Measurements from ENCODE around the gene RUSF1. TPM values are rescaled to one million over a fixed set of nuclear protein-coding genes. Genes with fewer than 3 reads are reported as not detected.

The RUSF1 gene
- total RNA-seq, 1 donor from 2014 or later: 64.6 TPM

DNA sequence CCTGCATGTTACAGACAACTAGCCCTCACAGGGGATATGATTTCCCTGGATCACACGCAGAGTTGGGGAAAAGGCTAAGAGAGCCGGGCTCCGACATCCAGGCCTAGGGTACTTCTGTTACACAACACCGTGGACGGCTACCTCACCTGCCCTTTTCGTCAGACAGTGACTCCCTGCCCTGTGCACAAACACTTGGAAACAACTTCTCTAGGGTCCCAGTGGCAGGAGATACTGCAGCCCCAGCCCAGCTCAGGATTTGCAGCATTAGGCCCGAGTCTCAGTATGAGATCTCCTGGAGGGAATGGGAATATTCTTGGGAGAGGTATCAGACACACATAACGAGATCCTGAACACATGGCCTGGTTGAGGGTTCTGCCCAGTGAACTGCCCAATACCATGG lies 8.3 kb downstream of the RUSF1 start:
- intact Hi-C loops (cut with DNase I): no loop called here
- no peak for TF ChIP-seq POLR2AphosphoS5 (IDR thresholded peaks at IDR 0.05; ENCODE audit: insufficient read depth in 1 of 2, low read depth in 1 of 2)
- TF ChIP-seq CTCF (IDR thresholded peaks at IDR 0.05): no peak
- no peak for TF ChIP-seq POLR2A (IDR thresholded peaks at IDR 0.05)
- no peak overlapping the region for H3K4me3 ChIP-seq
- no peaks in the 10 kb centered on the region for H3K4me1 ChIP-seq
- no peak overlapping the region for H3K27ac ChIP-seq
- DNase-seq (ENCODE audit: extremely low spot score in 2 of 2): no peak
- H3K9me3 ChIP-seq: no peaks in the 10 kb centered on the region
- no peaks in the 10 kb centered on the region for H3K27me3 ChIP-seq
- H3K36me3 ChIP-seq: peaks cover 0 to 51% of the 10 kb centered on the region in 2 donors

DNA sequence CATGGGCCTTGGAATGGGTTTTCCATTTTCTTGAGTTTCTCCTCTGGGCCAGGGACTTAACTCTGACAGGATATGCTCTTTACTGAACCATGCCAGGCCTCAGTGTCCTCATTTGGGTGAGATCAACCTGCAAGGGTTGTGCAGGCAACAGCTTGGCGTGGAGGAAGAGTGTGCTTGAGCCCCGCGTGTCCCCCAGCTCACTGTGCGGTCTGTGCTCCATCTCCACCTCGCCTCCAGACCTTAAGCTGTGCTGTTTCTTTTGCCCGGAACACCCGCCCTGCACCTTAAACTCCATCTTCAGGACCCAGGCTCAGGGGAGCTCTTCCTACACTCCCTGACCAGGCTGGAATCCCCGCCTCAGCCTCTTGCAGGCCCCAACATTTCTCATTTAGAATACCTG lies 9.7 kb downstream of the RUSF1 start:
- H3K36me3 ChIP-seq: peaks cover 0 to 58% of the 10 kb centered on the region in 2 donors
- TF ChIP-seq POLR2AphosphoS5 (IDR thresholded peaks at IDR 0.05; ENCODE audit: insufficient read depth in 1 of 2, low read depth in 1 of 2) (no peak), CTCF (IDR thresholded peaks at IDR 0.05) (no peak), POLR2A (IDR thresholded peaks at IDR 0.05) (no peak)
- H3K4me3 ChIP-seq: no peak overlapping the region
- no peaks in the 10 kb centered on the region for H3K27me3 ChIP-seq
- no peak overlapping the region for H3K27ac ChIP-seq
- intact Hi-C loops (cut with DNase I): no loop called here
- DNase-seq (ENCODE audit: extremely low spot score in 2 of 2): no peak
- no peaks in the 10 kb centered on the region for H3K4me1 ChIP-seq
- no peaks in the 10 kb centered on the region for H3K9me3 ChIP-seq

DNA sequence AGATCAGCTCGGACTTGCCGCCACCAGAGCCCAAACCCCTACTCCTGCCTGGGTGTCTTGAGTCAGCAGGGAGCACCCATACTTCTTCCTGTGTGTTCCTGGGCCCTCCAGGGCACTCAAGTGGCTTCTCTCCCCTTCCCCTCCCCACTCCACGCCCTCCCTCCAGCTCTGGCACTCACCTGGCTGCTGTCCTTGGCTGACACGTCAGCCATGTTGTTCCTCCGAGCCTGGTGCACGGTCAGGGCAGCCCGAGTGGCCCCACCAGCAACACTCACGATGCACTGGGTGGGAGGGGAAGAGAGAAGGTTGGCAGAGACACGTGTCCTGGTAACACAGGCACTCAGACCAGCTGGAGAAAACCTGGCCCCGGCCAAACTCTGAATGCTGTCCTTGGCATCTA lies 11.5 kb downstream of the RUSF1 start:
- intact Hi-C loops (cut with DNase I): no loop called here
- peaks cover 0 to 76% of the 10 kb centered on the region in 2 donors for H3K36me3 ChIP-seq

DNA sequence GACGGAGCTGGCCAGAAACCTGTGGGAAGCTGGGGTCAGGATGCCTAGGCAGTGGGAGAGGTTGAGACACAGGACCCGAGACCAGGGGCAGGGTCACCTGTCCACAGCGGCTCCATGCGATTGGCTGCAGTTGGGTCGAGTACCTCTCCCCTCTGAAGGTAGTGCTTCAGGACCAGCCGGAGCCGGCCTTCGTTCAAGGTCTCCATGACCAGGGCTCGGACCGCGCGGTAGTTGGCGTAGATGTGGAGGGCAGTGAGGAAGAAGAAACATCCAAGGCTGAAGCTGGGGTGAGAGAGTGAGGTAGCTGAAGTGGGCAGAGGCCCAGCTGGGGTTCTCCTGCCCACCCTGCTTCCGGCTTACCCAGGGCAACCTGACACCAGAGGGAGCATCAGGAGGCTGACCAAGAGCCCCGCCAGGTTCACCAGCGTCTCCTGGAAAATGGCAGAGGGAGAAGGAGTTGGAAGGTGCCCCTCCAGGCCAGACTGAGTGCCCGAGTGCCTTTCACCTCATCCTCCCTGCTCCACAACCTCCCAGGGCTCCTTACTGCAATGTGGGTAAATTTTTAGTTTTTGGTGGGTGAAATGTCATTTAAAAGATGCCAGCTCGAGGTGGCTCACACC lies 14.6 kb downstream of the RUSF1 start:
- Histone ChIP-seq H3K9me3 (no peaks in the 10 kb centered on the region), H3K27me3 (no peaks in the 10 kb centered on the region), H3K36me3 (peaks cover 0 to 65% of the 10 kb centered on the region in 2 donors), H3K4me3 (no peak overlapping the region), H3K4me1 (peaks cover 3% of the 10 kb centered on the region), H3K27ac (no peak overlapping the region)
- TF ChIP-seq POLR2A (IDR thresholded peaks at IDR 0.05): no peak
- TF ChIP-seq CTCF (IDR thresholded peaks at IDR 0.05): no peak
- intact Hi-C loops (cut with DNase I): no loop called here
- no peak for DNase-seq (ENCODE audit: extremely low spot score in 2 of 2)

More for the DNA sequence above, 11.5 kb downstream of the RUSF1 start:
- no peak for TF ChIP-seq CTCF (IDR thresholded peaks at IDR 0.05)
- H3K4me1 ChIP-seq: no peaks in the 10 kb centered on the region
- no peak overlapping the region for H3K4me3 ChIP-seq
- H3K9me3 ChIP-seq: no peaks in the 10 kb centered on the region
- no peaks in the 10 kb centered on the region for H3K27me3 ChIP-seq
- H3K27ac ChIP-seq: no peak overlapping the region
- no peak for DNase-seq (ENCODE audit: extremely low spot score in 2 of 2)

GRCh38 chr16:31491778-31492418 lies 16.3 kb downstream of the RUSF1 start:
- intact Hi-C loops (cut with DNase I): no loop called here
- TF ChIP-seq POLR2AphosphoS5 (IDR thresholded peaks at IDR 0.05; ENCODE audit: insufficient read depth in 1 of 2, low read depth in 1 of 2) (no peak), POLR2A (IDR thresholded peaks at IDR 0.05) (no peak)
- DNase-seq (ENCODE audit: extremely low spot score in 2 of 2): no peak
- Histone ChIP-seq H3K9me3 (no peaks in the 10 kb centered on the region), H3K27me3 (no peaks in the 10 kb centered on the region), H3K27ac (no peak overlapping the region), H3K4me3 (no peak overlapping the region), H3K36me3 (peaks cover 0 to 47% of the 10 kb centered on the region in 2 donors), H3K4me1 (peaks cover 20% of the 10 kb centered on the region)

All from vagina (tissue), 2 donors.